ENCODE results near the gene TAF10.

TAF10 gene

GRCh38 chr11:6612213-6613041 is at the start of gene TAF10:
TAF10 (minus strand) TSS chr11:6612216; CDS start chr11:6612189, 27 bp downstream.
- DNase-seq = peak; percentile 92 to 99

- DNase-seq = no peak
Observed at GRCh38 chr11:6660712-6661111, 48.7 kb upstream of the TAF10 start.

GRCh38 chr11:6658647-6659046 is 46.6 kb upstream of the TAF10 start:
- no peak for DNase-seq

- no peak for DNase-seq
Observed at GRCh38 chr11:6657346-6657745, 45.3 kb upstream of the TAF10 start.

- no peak for DNase-seq
Observed at GRCh38 chr11:6656936-6657335, 44.9 kb upstream of the TAF10 start.

GRCh38 chr11:6656584-6656915 is 44.5 kb upstream of the TAF10 start:
- DNase-seq = no peak

GRCh38 chr11:6655790-6656583 is 44.0 kb upstream of the TAF10 start, which contains the start of gene DCHS1:
DCHS1 (minus strand) TSS chr11:6655809; CDS start chr11:6641613, 14,196 bp downstream.
- DNase-seq = peak in 1 of 2 experiments; percentile 76

- DNase-seq = peak in 1 of 2 experiments; percentile 57
Observed at GRCh38 chr11:6655020-6655789, 43.2 kb upstream of the TAF10 start.

GRCh38 chr11:6654281-6655019 is 42.4 kb upstream of the TAF10 start:
- DNase-seq = no peak

GRCh38 chr11:6653656-6654055 is 41.6 kb upstream of the TAF10 start:
- DNase-seq = no peak

- no peak for DNase-seq
Observed at GRCh38 chr11:6653097-6653496, 41.1 kb upstream of the TAF10 start.

GRCh38 chr11:6652182-6652581 is 40.2 kb upstream of the TAF10 start:
- no peak for DNase-seq

- no peak for DNase-seq
Observed at GRCh38 chr11:6650980-6651379, 39.0 kb upstream of the TAF10 start.

GRCh38 chr11:6650104-6650503 is 38.1 kb upstream of the TAF10 start:
- DNase-seq = no peak

GRCh38 chr11:6648501-6648900 is 36.5 kb upstream of the TAF10 start:
- DNase-seq = no peak

GRCh38 chr11:6647836-6648235 is 35.8 kb upstream of the TAF10 start:
- no peak for DNase-seq

GRCh38 chr11:6646918-6647679 is 35.1 kb upstream of the TAF10 start:
- no peak for DNase-seq

GRCh38 chr11:6646576-6646917 is 34.5 kb upstream of the TAF10 start:
- DNase-seq = no peak

GRCh38 chr11:6646071-6646470 is 34.1 kb upstream of the TAF10 start:
- DNase-seq = no peak

- DNase-seq = no peak
Observed at GRCh38 chr11:6642957-6643356, 30.9 kb upstream of the TAF10 start.

GRCh38 chr11:6640985-6641701 is 29.1 kb upstream of the TAF10 start:
- DNase-seq = no peak

Measured in NCI-H526 (cell line).